Measurements from ENCODE around the gene VDAC1.

DNA sequence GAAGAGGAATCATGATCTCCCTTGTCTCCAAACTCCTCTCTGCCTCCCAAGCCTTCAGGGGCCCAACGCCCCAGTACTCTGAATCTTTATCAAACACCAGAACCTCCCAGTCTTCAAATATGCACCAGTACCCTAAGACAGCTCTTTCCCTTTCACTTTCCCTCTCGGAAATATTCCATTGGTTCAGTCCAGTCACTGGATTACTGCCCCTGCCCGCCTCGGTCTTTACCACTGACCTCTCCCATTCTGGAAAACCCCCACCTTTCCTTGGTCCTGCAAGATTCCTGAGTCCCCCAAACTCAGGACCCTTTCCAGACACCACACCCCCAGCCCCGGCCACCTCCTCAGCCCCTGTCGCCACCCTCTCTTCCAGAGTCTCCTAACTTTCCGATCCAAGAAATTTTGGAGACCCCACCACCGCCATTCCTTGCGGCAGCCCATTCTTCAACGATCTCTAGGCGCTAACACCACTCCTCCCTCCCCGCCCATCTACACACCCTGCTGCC lies 37.0 kb downstream of the VDAC1 start:
- TF ChIP-seq POLR2A (IDR thresholded peaks at IDR 0.05; ENCODE audit: low read length): no peak
- TF ChIP-seq GATA1 (IDR thresholded peaks at IDR 0.05; ENCODE audit: low read depth, low read length): no peak
